GM13976 (cell line): ENCODE results near the gene EXOC6.

Source experiments
- DNase-seq: peaks from one replicate; pipeline ENCODE4 v3.0.0; 2012; ENCODE audit warnings: low spot score
- in situ Hi-C: fragments of 300-500 bp; cut with MboI; formaldehyde crosslinking; loops from one replicate; pipeline ENCODE4 v1.12.0; 2022; ENCODE audit warnings: low sequenced_read_pairs, mixed read lengths, inconsistent platforms; ENCODE audit not compliant: unreplicated experiment
- TF ChIP-seq, protein P1 (sequence below): IDR thresholded peaks from 2 replicates; pipeline ENCODE4 v1.5.1; 2012; ENCODE audit warnings: borderline replicate concordance, mild to moderate bottlenecking; ENCODE audit not compliant: insufficient read depth; ENCODE audit errors: extremely low read depth, missing control alignments, control extremely low read depth

Gene EXOC6

DNA sequence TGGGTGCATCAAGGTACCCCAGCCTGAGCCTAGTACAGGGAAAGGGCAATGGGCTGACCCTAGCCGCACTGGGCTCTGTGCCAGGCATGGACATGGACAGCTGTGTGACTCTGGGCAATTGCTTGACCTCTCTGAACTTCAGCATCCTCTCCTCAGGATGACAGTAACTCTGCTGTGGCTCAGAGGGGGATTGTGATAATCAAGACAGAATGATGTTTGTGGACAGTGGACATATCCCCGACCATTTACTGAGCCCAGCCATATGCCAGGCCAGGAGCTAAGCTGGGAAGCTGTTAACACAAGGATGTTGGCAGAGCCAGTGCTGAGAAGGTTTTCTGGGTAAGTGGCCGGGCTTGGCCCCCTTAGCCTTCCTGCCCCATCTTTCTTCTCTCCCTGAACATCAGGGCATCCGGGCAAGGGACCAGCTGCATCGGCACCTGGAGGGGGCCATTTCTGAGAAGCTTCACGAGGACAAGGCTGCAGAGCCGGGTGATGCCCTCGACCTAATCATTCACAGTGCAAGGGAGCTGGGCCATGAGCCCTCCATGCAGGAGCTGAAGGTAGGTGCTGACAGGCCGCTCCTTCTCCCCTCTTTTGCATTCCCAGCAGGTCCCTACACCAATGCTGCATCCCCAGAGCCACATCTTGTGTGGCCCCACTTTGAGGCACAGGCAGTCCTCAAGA lies 215.8 kb downstream of the EXOC6 start:
- in situ Hi-C loops = no loop called here
- TF ChIP-seq, protein P1, sequence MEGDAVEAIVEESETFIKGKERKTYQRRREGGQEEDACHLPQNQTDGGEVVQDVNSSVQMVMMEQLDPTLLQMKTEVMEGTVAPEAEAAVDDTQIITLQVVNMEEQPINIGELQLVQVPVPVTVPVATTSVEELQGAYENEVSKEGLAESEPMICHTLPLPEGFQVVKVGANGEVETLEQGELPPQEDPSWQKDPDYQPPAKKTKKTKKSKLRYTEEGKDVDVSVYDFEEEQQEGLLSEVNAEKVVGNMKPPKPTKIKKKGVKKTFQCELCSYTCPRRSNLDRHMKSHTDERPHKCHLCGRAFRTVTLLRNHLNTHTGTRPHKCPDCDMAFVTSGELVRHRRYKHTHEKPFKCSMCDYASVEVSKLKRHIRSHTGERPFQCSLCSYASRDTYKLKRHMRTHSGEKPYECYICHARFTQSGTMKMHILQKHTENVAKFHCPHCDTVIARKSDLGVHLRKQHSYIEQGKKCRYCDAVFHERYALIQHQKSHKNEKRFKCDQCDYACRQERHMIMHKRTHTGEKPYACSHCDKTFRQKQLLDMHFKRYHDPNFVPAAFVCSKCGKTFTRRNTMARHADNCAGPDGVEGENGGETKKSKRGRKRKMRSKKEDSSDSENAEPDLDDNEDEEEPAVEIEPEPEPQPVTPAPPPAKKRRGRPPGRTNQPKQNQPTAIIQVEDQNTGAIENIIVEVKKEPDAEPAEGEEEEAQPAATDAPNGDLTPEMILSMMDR = no peak
- no peak for DNase-seq

DNA sequence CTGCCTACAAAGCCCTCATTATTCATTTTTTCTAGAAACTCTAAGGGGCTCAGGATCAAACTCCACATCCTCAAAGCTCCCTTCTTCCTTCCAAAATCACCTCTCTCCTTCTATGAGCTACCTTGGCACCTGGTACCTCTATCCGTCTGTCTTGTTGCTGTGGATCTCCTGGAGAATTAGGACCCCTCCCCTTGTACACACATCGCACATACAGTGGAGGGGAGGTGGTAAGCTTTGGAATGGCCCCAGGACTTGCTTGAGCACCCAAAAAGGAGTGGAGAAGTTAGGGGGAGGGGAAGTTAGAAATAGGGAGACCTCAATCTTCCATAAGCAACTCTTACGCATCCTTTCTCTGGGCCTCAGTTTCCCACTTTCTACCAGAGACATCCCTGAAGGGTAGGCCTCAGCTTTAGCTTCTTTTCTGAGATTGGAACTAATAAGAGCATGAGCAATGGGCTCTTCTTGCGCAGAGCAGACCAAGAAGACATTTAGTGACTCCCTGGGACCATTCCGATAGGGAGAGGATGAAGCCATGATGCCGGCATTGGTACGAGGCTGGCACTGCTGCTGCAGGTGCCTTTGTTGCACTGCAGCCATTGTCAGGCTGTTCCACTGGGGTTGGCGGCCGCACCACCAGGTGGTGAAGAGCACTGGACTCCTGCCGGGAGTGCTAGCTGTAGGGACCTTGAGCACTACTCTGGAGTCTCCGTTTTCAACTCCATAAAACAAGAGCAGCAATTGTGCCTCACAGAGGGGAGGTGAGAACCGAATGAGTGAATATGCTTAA lies 216.7 kb downstream of the EXOC6 start:
- no peak for DNase-seq
- in situ Hi-C loops = no loop called here
- TF ChIP-seq, protein P1 = no peak

DNA sequence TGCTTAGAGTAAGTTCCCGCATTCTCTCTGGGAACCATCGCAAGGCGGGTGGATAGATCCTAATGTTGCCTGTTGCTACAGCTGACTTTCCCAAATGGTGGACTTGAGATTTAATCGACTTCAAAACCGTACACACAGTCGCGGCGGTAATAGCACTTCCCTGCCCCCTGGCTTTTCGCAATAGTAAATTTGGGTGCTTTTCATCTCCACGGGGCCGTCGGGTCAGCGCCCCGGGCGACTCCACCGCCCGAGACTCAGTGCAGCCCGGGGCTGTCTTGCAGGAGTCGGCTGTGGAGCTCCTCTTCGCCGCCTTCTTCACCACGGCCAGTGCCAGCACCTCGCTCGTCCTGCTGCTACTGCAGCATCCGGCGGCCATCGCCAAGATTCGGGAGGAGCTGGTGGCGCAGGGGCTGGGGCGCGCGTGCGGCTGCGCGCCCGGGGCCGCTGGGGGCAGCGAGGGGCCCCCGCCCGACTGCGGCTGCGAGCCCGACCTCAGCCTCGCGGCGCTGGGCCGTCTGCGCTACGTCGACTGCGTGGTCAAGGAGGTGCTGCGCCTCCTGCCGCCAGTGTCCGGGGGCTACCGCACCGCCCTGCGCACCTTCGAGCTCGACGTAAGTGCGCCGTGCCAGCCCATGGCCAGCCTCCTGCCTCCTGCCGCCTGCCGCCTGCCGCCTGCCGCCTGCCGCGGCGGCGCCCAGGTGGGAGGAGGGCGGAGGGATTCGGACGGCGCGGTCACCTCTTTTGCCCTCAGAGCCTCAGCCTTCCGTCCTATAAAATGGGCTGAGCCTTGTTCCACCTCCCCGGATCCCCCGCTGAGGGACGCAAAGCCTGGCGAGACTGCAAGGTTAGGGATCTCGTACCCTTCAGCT lies 217.6 kb downstream of the EXOC6 start:
- peak; percentile 35 for DNase-seq

DNA sequence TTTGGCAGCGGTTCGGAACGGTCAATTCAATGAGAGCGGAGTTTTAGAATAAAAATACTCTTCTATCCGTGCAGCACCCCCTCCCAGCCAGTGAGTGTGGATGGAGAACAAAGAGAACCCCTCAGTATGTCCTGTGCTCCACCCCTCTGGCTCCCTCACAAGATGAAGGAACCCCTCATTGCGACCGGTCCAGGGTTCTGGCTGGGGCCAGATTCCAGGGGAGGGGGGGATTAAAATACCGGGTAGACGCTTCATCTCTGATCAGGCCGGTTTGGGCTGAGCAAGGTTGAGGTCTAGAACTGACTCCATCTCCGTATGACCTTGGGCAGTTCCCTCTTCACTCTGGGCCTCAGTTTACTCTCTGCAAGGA lies 218.2 kb downstream of the EXOC6 start:
- in situ Hi-C loops = no loop called here
- no peak for DNase-seq
- TF ChIP-seq, protein P1 = no peak

More for the DNA sequence above, 217.6 kb downstream of the EXOC6 start:
- in situ Hi-C loops = no loop called here
- TF ChIP-seq, protein P1 = no peak

DNA sequence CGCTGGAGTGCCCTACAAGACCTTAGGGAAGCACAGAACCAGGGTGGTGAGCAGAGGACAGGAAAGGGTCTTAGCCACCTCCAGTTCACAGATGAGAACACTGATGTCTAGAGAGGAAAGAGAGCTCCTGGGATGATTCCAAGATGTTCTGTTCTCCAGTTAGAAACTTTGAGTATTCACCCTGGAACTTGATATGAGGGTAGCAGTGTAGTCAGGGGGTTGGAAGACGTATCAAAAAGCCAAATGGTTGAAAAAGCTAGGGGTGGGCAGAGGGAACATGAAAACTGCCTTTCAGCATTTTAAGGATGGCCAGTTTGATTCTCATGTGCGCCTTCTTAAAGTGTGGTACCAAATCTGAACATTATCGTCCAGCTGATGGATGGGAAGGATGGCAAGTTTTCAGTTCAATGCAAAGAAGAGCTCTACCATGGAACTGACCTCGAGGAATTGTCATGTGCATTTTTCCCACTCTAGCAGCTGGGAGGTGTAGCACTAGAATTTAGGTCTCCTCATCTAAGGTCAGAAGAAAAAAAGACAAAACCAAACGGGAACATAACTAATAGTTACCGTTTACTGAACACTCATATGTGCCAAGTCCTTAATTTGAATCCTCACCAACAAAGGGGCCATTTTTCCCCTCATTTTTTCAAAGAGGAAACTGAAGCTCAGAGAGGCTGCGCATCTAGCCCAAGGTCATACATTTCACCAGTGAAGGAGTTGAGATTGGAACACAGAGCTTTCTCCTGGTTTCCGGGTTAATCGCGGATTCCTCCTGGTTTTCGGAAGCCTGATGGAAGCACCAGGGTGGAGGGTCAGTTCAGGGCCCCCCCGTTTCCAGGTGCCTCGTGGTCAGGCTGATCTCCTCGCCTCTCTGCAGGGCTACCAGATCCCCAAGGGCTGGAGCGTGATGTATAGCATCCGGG lies 219.4 kb downstream of the EXOC6 start:
- peak; percentile 24 for DNase-seq
- TF ChIP-seq, protein P1 = no peak
- in situ Hi-C loops = no loop called here
